NB4 (cell line): ENCODE data around the gene EPHA4.
A peak's percentile ranks its signal among the peaks of the same experiment; 100 is the strongest.

Experiments
- DNase-seq: peaks from one replicate; pipeline ENCODE4 v3.0.0; 2010; ENCODE audit warnings: low read depth
- H3K4me3 ChIP-seq: one replicate; pipeline ENCODE4 v1.5.1; 2011; ENCODE audit warnings: mild to moderate bottlenecking, low read depth, low read length, moderate library complexity
- MYC ChIP-seq: IDR thresholded peaks from 2 replicates; pipeline ENCODE4 v1.6.1; 2011; ENCODE audit warnings: low read depth, low read length
- POLR2A ChIP-seq: IDR thresholded peaks from 2 replicates; pipeline ENCODE4 v1.6.1; 2011; ENCODE audit warnings: mild to moderate bottlenecking; ENCODE audit not compliant: insufficient read length; ENCODE audit errors: extremely low read depth
- TF ChIP-seq, protein P1 (sequence below): IDR thresholded peaks from 2 replicates; pipeline ENCODE4 v1.6.1; 2011; ENCODE audit warnings: low read depth, low read length
- TF ChIP-seq, protein P2 (sequence below): IDR thresholded peaks from one replicate; pipeline ENCODE4 v1.5.1; 2012; ENCODE audit warnings: low read depth, low read length

EPHA4 gene

DNA sequence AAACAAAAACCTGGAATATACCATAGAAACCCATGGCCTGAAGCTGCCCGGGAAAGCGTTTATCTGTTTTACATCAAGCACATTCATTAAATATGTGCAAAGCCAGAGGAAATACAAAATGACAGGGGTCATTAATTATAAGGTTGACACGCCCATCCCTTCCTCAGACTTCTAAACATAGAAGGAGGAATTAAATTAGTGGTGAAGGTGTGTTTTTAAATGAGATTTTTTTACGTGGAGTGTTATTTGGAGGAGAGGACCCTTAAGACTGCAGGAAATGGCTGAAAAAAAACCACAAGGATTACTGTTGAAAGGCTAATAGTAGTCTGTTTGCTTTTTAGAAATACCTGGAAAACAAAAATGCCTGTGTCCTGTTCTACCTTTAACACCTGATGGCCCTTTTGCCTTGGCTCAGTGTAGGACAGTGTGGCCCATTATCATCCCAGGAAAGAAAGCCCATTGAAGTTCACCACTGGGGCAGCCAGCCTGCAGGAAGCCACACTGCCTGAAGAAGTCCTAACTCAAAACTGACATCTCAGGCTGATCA, 123.2 kb downstream of the EPHA4 start:
- no peak overlapping the region for H3K4me3 ChIP-seq
- TF ChIP-seq POLR2A = no peak
- TF ChIP-seq, protein P1, sequence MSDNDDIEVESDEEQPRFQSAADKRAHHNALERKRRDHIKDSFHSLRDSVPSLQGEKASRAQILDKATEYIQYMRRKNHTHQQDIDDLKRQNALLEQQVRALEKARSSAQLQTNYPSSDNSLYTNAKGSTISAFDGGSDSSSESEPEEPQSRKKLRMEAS = no peak
- TF ChIP-seq, protein P2, sequence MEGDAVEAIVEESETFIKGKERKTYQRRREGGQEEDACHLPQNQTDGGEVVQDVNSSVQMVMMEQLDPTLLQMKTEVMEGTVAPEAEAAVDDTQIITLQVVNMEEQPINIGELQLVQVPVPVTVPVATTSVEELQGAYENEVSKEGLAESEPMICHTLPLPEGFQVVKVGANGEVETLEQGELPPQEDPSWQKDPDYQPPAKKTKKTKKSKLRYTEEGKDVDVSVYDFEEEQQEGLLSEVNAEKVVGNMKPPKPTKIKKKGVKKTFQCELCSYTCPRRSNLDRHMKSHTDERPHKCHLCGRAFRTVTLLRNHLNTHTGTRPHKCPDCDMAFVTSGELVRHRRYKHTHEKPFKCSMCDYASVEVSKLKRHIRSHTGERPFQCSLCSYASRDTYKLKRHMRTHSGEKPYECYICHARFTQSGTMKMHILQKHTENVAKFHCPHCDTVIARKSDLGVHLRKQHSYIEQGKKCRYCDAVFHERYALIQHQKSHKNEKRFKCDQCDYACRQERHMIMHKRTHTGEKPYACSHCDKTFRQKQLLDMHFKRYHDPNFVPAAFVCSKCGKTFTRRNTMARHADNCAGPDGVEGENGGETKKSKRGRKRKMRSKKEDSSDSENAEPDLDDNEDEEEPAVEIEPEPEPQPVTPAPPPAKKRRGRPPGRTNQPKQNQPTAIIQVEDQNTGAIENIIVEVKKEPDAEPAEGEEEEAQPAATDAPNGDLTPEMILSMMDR = no peak
- TF ChIP-seq MYC = no peak
- DNase-seq = no peak

DNA sequence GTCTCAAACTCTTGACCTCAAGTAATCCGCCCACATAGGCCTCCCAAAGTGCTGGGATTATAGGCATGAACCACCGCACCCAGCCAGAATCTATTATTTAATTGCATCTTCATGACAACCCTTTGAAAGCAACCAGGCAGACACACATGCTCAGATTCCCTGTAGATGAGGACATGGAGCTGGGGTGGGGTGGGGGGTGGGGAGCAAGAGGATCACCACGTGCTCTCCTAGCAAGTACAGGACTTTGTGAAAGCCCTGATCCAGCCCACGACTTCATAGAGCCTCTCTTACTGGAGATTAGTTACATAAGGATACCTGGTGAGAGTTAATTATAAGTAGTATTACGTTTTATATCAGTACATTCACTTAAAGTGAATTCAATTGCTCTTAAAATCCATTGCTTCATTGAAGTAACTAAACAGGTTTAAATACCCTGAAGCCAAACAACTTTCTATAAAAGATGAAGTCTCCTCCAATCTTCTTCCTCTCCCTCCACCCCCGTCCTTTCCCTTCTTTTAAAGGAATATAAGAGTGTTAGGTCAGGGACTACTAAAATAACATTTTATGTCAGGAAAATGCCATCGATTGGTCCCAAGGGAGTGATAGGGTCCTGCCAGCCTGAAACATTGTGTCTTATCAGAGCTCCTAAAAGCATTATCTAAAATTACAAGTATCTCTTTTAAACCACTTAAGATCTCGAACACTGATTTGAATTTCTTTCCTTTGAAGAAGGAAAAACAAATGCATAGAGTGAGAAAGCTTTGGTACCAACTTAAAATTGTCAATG, 123.9 kb downstream of the EPHA4 start:
- TF ChIP-seq, protein P2 = no peak
- TF ChIP-seq MYC = no peak
- TF ChIP-seq, protein P1 = no peak
- TF ChIP-seq POLR2A = no peak
- no peak for DNase-seq
- no peak overlapping the region for H3K4me3 ChIP-seq

DNA sequence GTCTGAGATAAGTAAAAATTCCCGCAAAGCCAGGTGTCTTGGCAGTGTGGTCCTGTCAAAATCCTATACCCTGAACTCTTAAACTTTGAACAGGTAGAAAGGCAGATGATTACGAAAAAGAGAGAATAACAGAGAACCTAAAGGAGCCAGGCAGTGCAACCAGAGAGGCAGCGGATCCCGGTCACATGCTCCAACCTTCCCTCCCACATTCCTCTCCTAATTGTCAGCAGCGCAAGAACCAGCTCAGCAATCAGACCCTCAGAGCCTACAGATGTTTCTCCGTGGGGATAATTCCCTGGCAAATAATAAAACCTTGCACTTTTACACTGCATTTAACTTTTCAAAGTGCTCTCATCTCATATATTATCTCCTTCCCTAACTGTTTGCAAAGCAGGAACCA, 124.8 kb downstream of the EPHA4 start:
- no peak overlapping the region for H3K4me3 ChIP-seq
- TF ChIP-seq MYC (no peak), POLR2A (no peak)
- TF ChIP-seq, protein P2 = no peak
- TF ChIP-seq, protein P1 = no peak
- no peak for DNase-seq

DNA sequence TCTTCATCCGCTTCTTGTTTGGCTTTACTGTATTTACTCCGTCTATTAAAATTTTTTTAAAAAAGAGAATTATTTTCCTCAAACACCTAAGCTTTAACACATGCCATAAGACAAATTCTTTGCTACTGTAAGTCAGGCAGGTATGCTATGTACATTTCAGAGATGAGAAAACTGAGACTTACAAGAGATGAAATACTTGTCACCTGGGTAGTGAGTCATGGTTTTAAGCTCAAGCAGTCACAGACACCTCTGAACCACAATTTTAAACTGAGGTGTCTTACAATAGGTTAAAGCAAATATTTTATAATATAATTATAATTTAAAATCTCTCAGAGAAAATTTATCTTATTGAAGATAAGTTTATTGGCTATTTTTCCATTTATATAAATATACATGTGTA, 126.0 kb downstream of the EPHA4 start:
- TF ChIP-seq, protein P1 = no peak
- DNase-seq = no peak
- no peak overlapping the region for H3K4me3 ChIP-seq

DNA sequence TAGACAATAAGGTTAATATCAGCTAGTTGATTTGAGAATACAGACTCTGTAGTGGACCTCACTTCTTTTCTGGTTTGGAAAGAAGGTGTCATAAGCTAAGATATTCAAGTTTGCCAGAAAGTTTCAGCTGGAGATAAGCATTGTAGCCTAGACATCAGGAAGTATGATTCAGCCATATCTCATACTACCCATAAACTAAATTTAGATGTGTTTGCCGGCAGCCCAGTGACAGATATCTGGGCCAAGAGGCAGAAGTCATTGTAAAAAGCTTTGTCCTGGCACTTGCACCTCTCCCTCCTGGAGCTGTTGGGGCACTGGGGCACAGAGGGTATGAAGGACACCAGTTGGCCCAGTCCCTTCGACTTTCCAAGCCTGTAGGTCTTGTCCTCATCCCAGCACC, 128.0 kb downstream of the EPHA4 start:
- TF ChIP-seq, protein P1 = no peak
- TF ChIP-seq, protein P2 = no peak
- TF ChIP-seq POLR2A = no peak
- TF ChIP-seq MYC = no peak
- no peak overlapping the region for H3K4me3 ChIP-seq
- peak; percentile 9 for DNase-seq

DNA sequence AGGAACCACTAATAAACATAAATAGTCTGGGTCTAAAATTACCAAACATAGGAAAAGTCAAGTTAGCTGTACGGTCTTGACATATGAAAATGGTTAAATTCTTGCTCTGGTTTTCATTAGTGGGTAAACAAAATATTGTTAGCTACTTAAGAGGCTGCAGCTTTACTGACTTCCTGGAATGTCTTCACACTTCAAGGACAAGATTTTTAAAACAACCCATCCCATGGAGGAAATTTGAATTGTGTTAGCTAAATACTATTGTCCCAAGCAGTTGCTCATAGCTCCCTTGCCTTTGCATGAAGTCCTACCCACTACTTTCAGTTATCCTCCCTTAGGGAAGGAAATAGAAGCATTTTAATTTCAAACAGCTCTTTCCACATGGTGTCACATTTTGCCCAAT, 128.5 kb downstream of the EPHA4 start:
- no peak for TF ChIP-seq MYC
- TF ChIP-seq, protein P2 = no peak
- TF ChIP-seq, protein P1 = no peak
- no peak for TF ChIP-seq POLR2A

More for the DNA sequence above, 128.5 kb downstream of the EPHA4 start:
- no peak overlapping the region for H3K4me3 ChIP-seq
- DNase-seq = no peak
